HCT116 (cell line): ENCODE measurements around the gene TMBIM6. TPM values are rescaled to one million over a fixed set of nuclear protein-coding genes. Genes with fewer than 3 reads are reported as not detected.
A peak's percentile ranks its signal among the peaks of the same experiment; 100 is the strongest.
"Not testable (repeated sequence)": the region's sequence is repeated elsewhere in the genome, so short reads cannot be mapped to it uniquely, and the experiment has no call there.

Source experiments
- ATAC-seq: fragments of 200-7000 bp; cut with Tn5 transposase; 2 replicates; pipeline ENCODE4 v1.9.1; 2020; ENCODE audit warnings: mild to moderate bottlenecking, moderate library complexity
- BruUV-seq: library from RNA; stranded (reverse); fragments of 400-500 nt; replicated peaks from 2 replicates; lab custom pipeline; 2021; lab: Mats Ljungman, UMichigan
- CTCF ChIA-PET: fragments of 300-600 bp; sonication (Branson Sonifier 250); formaldehyde crosslinking; loops from one replicate; lab custom pipeline; 2021; ENCODE audit warnings: antibody characterized with exemption; lab: Charles Lee
- POLR2A ChIA-PET: fragments of 300-600, 350-600 bp; sonication (Branson Sonifier 250); formaldehyde crosslinking; loops from one replicate; lab custom pipeline; 2021; ENCODE audit warnings: antibody characterized with exemption; lab: Charles Lee
- RAD21 ChIA-PET, 2 experiments: fragments of 300-600 bp; sonication (Branson Sonifier 250); formaldehyde crosslinking; loops; one replicate each; lab custom pipeline; 2023; ENCODE audit warnings: low total read pairs in 2 of 2; ENCODE audit not compliant: uncharacterized antibody in 2 of 2, unreplicated experiment in 2 of 2, low non-redundant PET in 1 of 2; lab: Charles Lee
- DNase-seq: peaks from one replicate; pipeline ENCODE4 v3.0.0-alpha.2; 2010; ENCODE audit warnings: low read depth, low spot score
- H2AFZ ChIP-seq: fragments of 200-600 bp; shearing (Covaris generic), sonication (generic); 2 replicates; pipeline ENCODE4 v1.6.1; 2017; ENCODE audit warnings: low read depth, mixed run types, mixed read lengths, antibody characterized with exemption, low read length; ENCODE audit not compliant: poor library complexity, severe bottlenecking
- H3K27ac ChIP-seq: 2 replicates; pipeline ENCODE4 v1.5.1; 2012; ENCODE audit warnings: low read depth, low read length
- H3K27me3 ChIP-seq: fragments of 200-600 bp; sonication (generic); 2 replicates; pipeline ENCODE4 v1.6.1; 2016; ENCODE audit warnings: mixed run types, low read length, mixed read lengths; ENCODE audit not compliant: insufficient read depth
- H3K36me3 ChIP-seq, 2 experiments: fragments of 200-500 bp in 1 of 2; fragments of 200-600 bp in 1 of 2; sonication (Bioruptor generic) in 1 of 2; sonication (generic) in 1 of 2; 2 replicates each; pipeline versions ENCODE4 v1.5.1 to v1.6.1; 2014 to 2016; ENCODE audit warnings: low read length in 2 of 2, inconsistent platforms in 1 of 2, mixed read lengths in 1 of 2, mixed run types in 1 of 2; ENCODE audit not compliant: insufficient read depth in 2 of 2, control insufficient read depth in 1 of 2
- H3K4me1 ChIP-seq, 2 experiments: fragments of 200-600 bp in 1 of 2; sonication (generic) in 1 of 2; 2 replicates each; pipeline versions ENCODE4 v1.5.1 to v1.6.1; 2012 to 2017; ENCODE audit warnings: low read length in 2 of 2, inconsistent platforms in 1 of 2, mild to moderate bottlenecking in 1 of 2, mixed read lengths in 1 of 2, mixed run types in 1 of 2, moderate library complexity in 1 of 2; ENCODE audit not compliant: insufficient read depth in 2 of 2, control insufficient read depth in 1 of 2
- H3K4me2 ChIP-seq: fragments of 200-600 bp; sonication (generic); 2 replicates; pipeline ENCODE4 v1.6.1; 2017; ENCODE audit warnings: mixed run types, low read length, mixed read lengths
- H3K4me3 ChIP-seq, 2 experiments: fragments of 200-600 bp in 1 of 2; sonication (generic) in 1 of 2; replicated peaks in 1 of 2; 2 replicates each; pipeline ENCODE4 v1.5.1; 2011 to 2016; ENCODE audit warnings: low read length in 2 of 2, control low read depth in 1 of 2, low read depth in 1 of 2, mild to moderate bottlenecking in 1 of 2, mixed read lengths in 1 of 2, mixed run types in 1 of 2
- H3K79me2 ChIP-seq: fragments of 200-600 bp; sonication (generic); 2 replicates; pipeline ENCODE4 v1.6.1; 2017; ENCODE audit warnings: mild to moderate bottlenecking, mixed run types, low read length, moderate library complexity, mixed read lengths; ENCODE audit not compliant: insufficient read depth
- H3K9ac ChIP-seq: fragments of 200-600 bp; sonication (generic); 2 replicates; pipeline ENCODE4 v1.6.1; 2016; ENCODE audit warnings: low read length, mixed read lengths
- H3K9me2 ChIP-seq: fragments of 200-600 bp; sonication (generic), shearing (Covaris generic); 2 replicates; pipeline ENCODE4 v1.6.1; 2017; ENCODE audit warnings: mixed run types, mild to moderate bottlenecking, moderate library complexity; ENCODE audit not compliant: insufficient read depth
- H3K9me3 ChIP-seq, 2 experiments: fragments of 200-500 bp in 1 of 2; fragments of 200-600 bp in 1 of 2; sonication (Bioruptor generic) in 1 of 2; sonication (generic) in 1 of 2; 2 replicates each; pipeline ENCODE4 v1.6.1; 2014 to 2017; ENCODE audit warnings: low read length in 2 of 2, mixed read lengths in 2 of 2, inconsistent platforms in 1 of 2, low read depth in 1 of 2, mild to moderate bottlenecking in 1 of 2, mixed run types in 1 of 2, moderate library complexity in 1 of 2; ENCODE audit not compliant: control insufficient read depth in 1 of 2, insufficient read depth in 1 of 2
- H4K20me1 ChIP-seq: fragments of 200-600 bp; sonication (generic), shearing (Covaris generic); 2 replicates; pipeline ENCODE4 v1.6.1; 2017; ENCODE audit warnings: mixed run types, mild to moderate bottlenecking, moderate library complexity; ENCODE audit not compliant: insufficient read depth
- CEBPB ChIP-seq: IDR thresholded peaks from 2 replicates; pipeline ENCODE4 v1.6.1; 2012; ENCODE audit warnings: low read depth
- EZH2phosphoT487 ChIP-seq: fragments of 200-600 bp; IDR thresholded peaks from 2 replicates; pipeline ENCODE4 v1.6.1; 2018; ENCODE audit warnings: antibody characterized with exemption, borderline replicate concordance
- POLR2AphosphoS5 ChIP-seq: IDR thresholded peaks from 2 replicates; pipeline ENCODE4 v1.6.1; 2011; ENCODE audit warnings: mild to moderate bottlenecking, low read depth, low read length, moderate library complexity
- RAD21 ChIP-seq: IDR thresholded peaks from 2 replicates; pipeline ENCODE4 v1.6.1; 2012; ENCODE audit warnings: low read depth, mild to moderate bottlenecking
- ZFX ChIP-seq: fragments of 450-650 bp; IDR thresholded peaks from 2 replicates; pipeline ENCODE4 v1.6.1; 2017
- intact Hi-C: fragments of 100-400 bp; cut with micrococcal nuclease; formaldehyde crosslinking; loops from 2 replicates; pipeline ENCODE4 v1.10.0; 2022
- total RNA-seq: library from RNA; stranded (reverse); gene quantifications from one replicate; pipeline ENCODE4 v1.2.1, GENCODE V29; 2021; ENCODE audit not compliant: unreplicated experiment
- TF ChIP-seq, protein P1 (sequence below), 3 experiments: fragments of 200-600 bp in 1 of 3; sonication (generic) in 1 of 3; IDR thresholded peaks in 2 of 3; conservative IDR thresholded peaks in 1 of 3; 2 replicates each; pipeline ENCODE4 v1.5.1; 2012 to 2017; ENCODE audit warnings: low read depth in 2 of 3, low read length in 2 of 3, antibody characterized with exemption in 1 of 3, borderline replicate concordance in 1 of 3, control low read depth in 1 of 3, mild to moderate bottlenecking in 1 of 3, mixed read lengths in 1 of 3, mixed run types in 1 of 3, moderate library complexity in 1 of 3; ENCODE audit not compliant: insufficient read depth in 1 of 3

TMBIM6 gene
- total RNA-seq, 1 experiment from 2014 or later = 510 TPM

DNA sequence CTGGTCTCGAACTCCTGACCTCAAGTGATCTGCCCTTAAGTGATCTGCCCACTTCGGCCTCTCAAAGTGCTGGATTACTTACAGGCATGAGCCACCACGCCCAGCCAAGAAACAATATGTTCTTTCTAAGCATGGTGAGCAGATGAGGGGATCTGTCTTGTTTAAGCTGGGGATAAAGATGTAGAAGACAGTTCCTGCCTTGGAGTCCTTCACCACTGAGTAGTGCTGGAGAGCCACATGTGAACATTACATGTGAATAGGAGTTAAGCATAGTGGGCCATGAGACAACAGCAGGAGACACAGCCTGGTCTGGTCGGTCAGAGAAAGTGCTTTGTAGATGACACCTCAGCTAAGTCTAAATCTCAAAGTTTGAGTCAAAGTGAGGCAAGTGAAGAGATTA lies 26.0 kb downstream of the TMBIM6 start (continued):
- TF ChIP-seq, protein P1, sequence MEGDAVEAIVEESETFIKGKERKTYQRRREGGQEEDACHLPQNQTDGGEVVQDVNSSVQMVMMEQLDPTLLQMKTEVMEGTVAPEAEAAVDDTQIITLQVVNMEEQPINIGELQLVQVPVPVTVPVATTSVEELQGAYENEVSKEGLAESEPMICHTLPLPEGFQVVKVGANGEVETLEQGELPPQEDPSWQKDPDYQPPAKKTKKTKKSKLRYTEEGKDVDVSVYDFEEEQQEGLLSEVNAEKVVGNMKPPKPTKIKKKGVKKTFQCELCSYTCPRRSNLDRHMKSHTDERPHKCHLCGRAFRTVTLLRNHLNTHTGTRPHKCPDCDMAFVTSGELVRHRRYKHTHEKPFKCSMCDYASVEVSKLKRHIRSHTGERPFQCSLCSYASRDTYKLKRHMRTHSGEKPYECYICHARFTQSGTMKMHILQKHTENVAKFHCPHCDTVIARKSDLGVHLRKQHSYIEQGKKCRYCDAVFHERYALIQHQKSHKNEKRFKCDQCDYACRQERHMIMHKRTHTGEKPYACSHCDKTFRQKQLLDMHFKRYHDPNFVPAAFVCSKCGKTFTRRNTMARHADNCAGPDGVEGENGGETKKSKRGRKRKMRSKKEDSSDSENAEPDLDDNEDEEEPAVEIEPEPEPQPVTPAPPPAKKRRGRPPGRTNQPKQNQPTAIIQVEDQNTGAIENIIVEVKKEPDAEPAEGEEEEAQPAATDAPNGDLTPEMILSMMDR (IDR thresholded peaks at IDR 0.05 in 2 of 3, conservative IDR thresholded peaks at IDR 0.05 in 1 of 3; ENCODE audit: borderline replicate concordance in 1 of 3, insufficient read depth in 1 of 3, low read depth in 2 of 3, low read length in 2 of 3) = no peak
- TF ChIP-seq EZH2phosphoT487 (no peak), POLR2AphosphoS5 (no peak)
- TF ChIP-seq, all 23 proteins: peak for 0

DNA sequence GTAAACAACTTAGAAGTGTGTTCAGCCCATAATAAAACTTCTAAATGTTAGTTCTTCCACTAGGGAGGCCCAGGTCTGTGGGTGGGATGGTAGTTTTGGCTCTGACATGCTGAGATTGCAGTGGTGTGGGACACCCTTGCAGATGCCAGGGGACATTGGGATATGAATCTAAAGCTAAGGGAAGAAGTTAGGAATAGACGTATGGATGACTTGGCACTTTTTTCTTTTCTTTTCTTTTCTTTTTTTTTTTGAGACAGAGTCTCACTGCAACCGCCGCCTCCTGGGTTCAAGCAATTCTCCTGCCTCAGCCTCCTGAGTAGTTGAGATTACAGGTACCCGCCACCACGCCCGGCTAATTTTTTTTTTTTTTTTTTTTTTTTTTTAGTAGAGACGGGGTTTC lies 31.7 kb downstream of the TMBIM6 start:
- intact Hi-C loops = loop anchor here (10.0 kb wide), 2 partner anchors 192 to 412 kb away; partner anchors contain the start of gene AQP5
- H3K27ac ChIP-seq, H4K20me1 ChIP-seq, CTCF ChIA-PET, H3K79me2 ChIP-seq, RAD21 ChIA-PET, H3K4me1 ChIP-seq, H3K36me3 ChIP-seq, H3K4me2 ChIP-seq, BruUV-seq, H3K4me3 ChIP-seq, H3K9me2 ChIP-seq, H3K9ac ChIP-seq, DNase-seq, H3K9me3 ChIP-seq, ATAC-seq, POLR2A ChIA-PET, H3K27me3 ChIP-seq: not testable (repeated sequence)
- H2AFZ ChIP-seq = peak overlapping the region; percentile 32

DNA sequence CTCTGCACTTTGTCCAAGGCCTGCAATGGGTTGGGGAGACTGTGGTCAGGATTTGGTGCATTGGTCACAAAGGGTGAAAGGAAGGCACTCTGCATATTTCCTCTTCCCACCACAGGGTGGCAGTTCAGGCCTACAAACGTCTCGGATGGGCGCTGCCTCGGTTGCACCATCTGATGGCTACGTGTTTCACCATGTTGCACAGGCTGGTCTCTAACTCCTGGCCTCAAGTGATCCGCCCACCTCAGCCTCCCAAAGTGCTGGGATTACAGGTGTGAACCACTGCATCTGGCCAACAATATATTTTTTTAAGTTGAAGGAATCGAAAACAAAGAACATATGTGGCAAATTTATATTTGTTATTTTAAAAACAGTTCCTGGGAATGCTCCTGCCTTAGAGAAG lies 35.1 kb downstream of the TMBIM6 start:
- Histone ChIP-seq H2AFZ (peak overlapping the region; percentile 82), H3K9me3 (no peaks in the 10 kb centered on the region), H3K4me2 (peak overlapping the region; percentile 31; the same call in 1 of the 2 replicates), H4K20me1 (no peaks in the 10 kb centered on the region), H3K9me2 (no peaks in the 10 kb centered on the region), H3K4me1 (peaks cover 0 to 9% of the 10 kb centered on the region in 2 experiments; a peak in 3 of 4 replicates), H3K27ac (no peak overlapping the region), H3K27me3 (peaks cover 4% of the 10 kb centered on the region; the same call in 1 of the 2 replicates), H3K9ac (no peak overlapping the region), H3K4me3 (no peak overlapping the region), H3K36me3 (no peaks in the 10 kb centered on the region), H3K79me2 (no peaks in the 10 kb centered on the region)
- ATAC-seq (peak; percentile 91), DNase-seq (peak; percentile 72)
- no TSS peak for BruUV-seq
- TF ChIP-seq ZFX = no peak
- peak; percentile 95 for TF ChIP-seq RAD21
- TF ChIP-seq, protein P1 (IDR thresholded peaks at IDR 0.05 in 2 of 3, conservative IDR thresholded peaks at IDR 0.05 in 1 of 3; ENCODE audit: borderline replicate concordance in 1 of 3, insufficient read depth in 1 of 3, low read depth in 2 of 3, low read length in 2 of 3) = peak; percentile 79 to 93 (median 80)
- TF ChIP-seq CEBPB = peak; percentile 85
- RAD21 ChIA-PET = no interaction called here
- CTCF ChIA-PET = interaction anchor here (2.1 kb wide), 1 partner anchor 91 kb away, joined by 7 read pairs; no protein-coding TSS in a partner anchor
- intact Hi-C loops = loop anchor here (1.0 to 10.0 kb wide), 5 partner anchors 63 to 408 kb away; partner anchors contain the start of gene AQP5
- POLR2A ChIA-PET = interaction anchor here (1.0 kb wide), 1 partner anchor 10 kb away, joined by 4 read pairs; no protein-coding TSS in a partner anchor
